Fibroblast of lung (primary cell): ENCODE results near the gene ISG20. TPM values are rescaled to one million over a fixed set of nuclear protein-coding genes. Genes with fewer than 3 reads are reported as not detected.

Source experiments
- DNase-seq, 2 donors: peaks; one replicate each; pipeline versions ENCODE4 v3.0.0 to v3.0.0-alpha.2; 2010; ENCODE audit warnings: low read depth in 2 of 2
- H2AFZ ChIP-seq: 2 replicates; pipeline ENCODE4 v1.5.1; 2012; ENCODE audit warnings: low read length, control low read depth, inconsistent platforms
- H3K27ac ChIP-seq: 2 replicates; pipeline ENCODE4 v1.5.1; 2011; ENCODE audit warnings: low read length, control low read depth; ENCODE audit not compliant: insufficient read depth
- H3K27me3 ChIP-seq: 2 replicates; pipeline ENCODE4 v1.5.1; 2011; ENCODE audit warnings: mild to moderate bottlenecking, low read length; ENCODE audit not compliant: control insufficient read depth, insufficient read depth
- H3K36me3 ChIP-seq: 2 replicates; pipeline ENCODE4 v1.5.1; 2011; ENCODE audit warnings: low read length; ENCODE audit not compliant: control insufficient read depth, insufficient read depth
- H3K4me1 ChIP-seq: 2 replicates; pipeline ENCODE4 v1.5.1; 2011; ENCODE audit warnings: low read length; ENCODE audit not compliant: control insufficient read depth, insufficient read depth; ENCODE audit errors: extremely low read depth
- H3K4me2 ChIP-seq: 2 replicates; pipeline ENCODE4 v1.5.1; 2011; ENCODE audit warnings: low read length, control low read depth; ENCODE audit not compliant: insufficient read depth; ENCODE audit errors: extremely low read depth
- H3K4me3 ChIP-seq, 4 experiments: fragments of 200-600 bp in 1 of 4; sonication (generic) in 1 of 4; replicated peaks in 1 of 4; 2 replicates each; pipeline ENCODE4 v1.5.1; 2011 to 2016; ENCODE audit warnings: low read length in 4 of 4, low read depth in 3 of 4, mild to moderate bottlenecking in 3 of 4, control low read depth in 2 of 4, inconsistent platforms in 1 of 4, mixed read lengths in 1 of 4; ENCODE audit not compliant: insufficient read depth in 1 of 4; ENCODE audit errors: control extremely low read depth in 1 of 4
- H3K79me2 ChIP-seq: 2 replicates; pipeline ENCODE4 v1.5.1; 2012; ENCODE audit warnings: mild to moderate bottlenecking, low read length, inconsistent platforms; ENCODE audit not compliant: control insufficient read depth, insufficient read depth
- H3K9ac ChIP-seq: 2 replicates; pipeline ENCODE4 v1.5.1; 2011; ENCODE audit warnings: mild to moderate bottlenecking, low read length, control low read depth; ENCODE audit not compliant: insufficient read depth
- H3K9me3 ChIP-seq: 2 replicates; pipeline ENCODE4 v1.5.1; 2012; ENCODE audit warnings: low read depth, low read length; ENCODE audit not compliant: control insufficient read depth, insufficient read depth
- H4K20me1 ChIP-seq: 2 replicates; pipeline ENCODE4 v1.5.1; 2011; ENCODE audit warnings: low read length; ENCODE audit not compliant: control insufficient read depth, insufficient read depth; ENCODE audit errors: extremely low read depth
- EZH2 ChIP-seq: IDR thresholded peaks from 2 replicates; pipeline ENCODE4 v1.5.1; 2012; ENCODE audit warnings: low read length, control low read depth, mild to moderate bottlenecking; ENCODE audit errors: missing control alignments
- polyA plus RNA-seq, 2 donors: library from polyadenylated mRNA; depleted of rRNA in 1 of 2; stranded (reverse) in 1 of 2; unstranded in 1 of 2; fragments of >200 nt; gene quantifications; 2 replicates each; pipeline ENCODE4 v1.2.1, GENCODE V29; 2011 to 2012; ENCODE audit warnings: missing spikeins in 1 of 2
- total RNA-seq: library from RNA; depleted of rRNA; stranded (reverse); fragments of >200 nt; gene quantifications from 2 replicates; pipeline ENCODE4 v1.2.1, GENCODE V29; 2014
- TF ChIP-seq, protein P1 (sequence below), 2 donors: IDR thresholded peaks in 1 of 2; conservative IDR thresholded peaks in 1 of 2; 1 replicate in 1 of 2; 2 replicates in 1 of 2; pipeline ENCODE4 v1.5.1; 2011 to 2012; ENCODE audit warnings: low read length in 2 of 2, control low read depth in 1 of 2, inconsistent platforms in 1 of 2, low read depth in 1 of 2, mild to moderate bottlenecking in 1 of 2

Gene ISG20
- total and polyA plus RNA-seq, 2 donors (not counting 1 experiment from before 2014, with no cell fraction given) = 2.2 to 3.0 TPM

DNA sequence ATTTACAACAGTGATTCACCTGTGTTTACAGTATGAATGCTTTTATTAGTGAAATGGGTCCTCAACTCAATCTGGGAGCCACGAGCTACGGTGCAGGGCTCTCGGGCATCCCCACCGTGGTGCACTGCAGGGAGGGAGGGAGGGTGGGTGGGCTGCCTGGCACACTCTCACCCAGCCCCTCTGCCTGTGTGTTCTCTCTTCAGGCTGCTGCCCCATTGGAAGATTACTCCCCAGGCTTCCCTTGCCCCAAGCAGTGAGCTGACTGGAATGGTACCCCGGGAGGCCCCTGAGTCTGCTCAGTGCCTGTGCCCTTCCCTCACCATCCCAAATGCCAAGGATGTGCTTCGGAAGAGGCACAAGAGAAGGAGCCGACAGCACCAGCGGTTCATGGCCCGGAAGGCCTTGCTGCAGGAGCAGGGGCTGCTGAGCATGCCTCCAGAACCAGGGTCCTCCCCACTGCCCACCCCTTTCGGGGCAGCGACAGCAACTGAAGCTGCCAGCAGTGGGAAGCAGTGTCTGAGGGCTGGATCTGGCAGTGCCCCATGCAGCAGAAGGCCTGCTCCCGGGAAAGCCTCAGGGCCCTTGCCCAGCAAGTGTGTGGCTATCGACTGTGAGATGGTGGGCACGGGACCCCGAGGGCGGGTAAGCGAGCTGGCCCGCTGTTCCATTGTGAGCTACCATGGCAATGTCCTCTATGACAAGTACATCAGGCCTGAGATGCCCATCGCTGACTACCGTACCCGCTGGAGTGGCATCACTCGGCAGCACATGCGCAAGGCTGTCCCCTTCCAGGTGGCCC, 12.7 kb upstream of the ISG20 start:
- peaks cover 2% of the 10 kb centered on the region for H4K20me1 ChIP-seq
- H3K9ac ChIP-seq = no peak overlapping the region
- H3K4me1 ChIP-seq = peaks cover 17% of the 10 kb centered on the region
- peaks cover 38% of the 10 kb centered on the region for H3K36me3 ChIP-seq
- TF ChIP-seq, protein P1, sequence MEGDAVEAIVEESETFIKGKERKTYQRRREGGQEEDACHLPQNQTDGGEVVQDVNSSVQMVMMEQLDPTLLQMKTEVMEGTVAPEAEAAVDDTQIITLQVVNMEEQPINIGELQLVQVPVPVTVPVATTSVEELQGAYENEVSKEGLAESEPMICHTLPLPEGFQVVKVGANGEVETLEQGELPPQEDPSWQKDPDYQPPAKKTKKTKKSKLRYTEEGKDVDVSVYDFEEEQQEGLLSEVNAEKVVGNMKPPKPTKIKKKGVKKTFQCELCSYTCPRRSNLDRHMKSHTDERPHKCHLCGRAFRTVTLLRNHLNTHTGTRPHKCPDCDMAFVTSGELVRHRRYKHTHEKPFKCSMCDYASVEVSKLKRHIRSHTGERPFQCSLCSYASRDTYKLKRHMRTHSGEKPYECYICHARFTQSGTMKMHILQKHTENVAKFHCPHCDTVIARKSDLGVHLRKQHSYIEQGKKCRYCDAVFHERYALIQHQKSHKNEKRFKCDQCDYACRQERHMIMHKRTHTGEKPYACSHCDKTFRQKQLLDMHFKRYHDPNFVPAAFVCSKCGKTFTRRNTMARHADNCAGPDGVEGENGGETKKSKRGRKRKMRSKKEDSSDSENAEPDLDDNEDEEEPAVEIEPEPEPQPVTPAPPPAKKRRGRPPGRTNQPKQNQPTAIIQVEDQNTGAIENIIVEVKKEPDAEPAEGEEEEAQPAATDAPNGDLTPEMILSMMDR (conservative IDR thresholded peaks at IDR 0.05 in 1 of 2, IDR thresholded peaks at IDR 0.05 in 1 of 2; ENCODE audit: low read depth in 1 of 2, low read length in 2 of 2) = no peak
- TF ChIP-seq EZH2 = no peak
- H3K4me3 ChIP-seq = no peak overlapping the region
- no peak overlapping the region for H2AFZ ChIP-seq
- no peak overlapping the region for H3K4me2 ChIP-seq
- H3K27me3 ChIP-seq = no peaks in the 10 kb centered on the region
- no peak for DNase-seq
- peaks cover 97% of the 10 kb centered on the region for H3K79me2 ChIP-seq
- H3K9me3 ChIP-seq = no peaks in the 10 kb centered on the region
- no peak overlapping the region for H3K27ac ChIP-seq

DNA sequence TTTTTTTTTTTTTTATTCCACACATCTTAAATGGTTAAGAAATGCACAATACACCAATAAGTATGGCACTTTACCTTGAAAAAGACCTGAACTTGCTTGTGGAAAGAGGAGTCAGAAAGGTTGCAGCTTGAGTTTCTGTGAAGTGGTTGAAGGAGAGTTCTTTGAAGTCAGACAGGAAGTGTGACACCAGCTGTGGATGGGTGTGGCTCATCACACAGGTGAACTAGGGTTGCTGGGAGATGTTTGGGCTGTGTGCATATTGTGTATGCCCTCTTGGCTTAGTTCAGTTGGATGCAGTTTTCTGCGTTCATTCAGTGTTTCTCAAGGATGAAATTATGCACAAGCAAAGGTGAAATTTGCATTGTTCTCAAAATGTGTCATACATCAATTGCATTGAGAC, 11.4 kb upstream of the ISG20 start:
- no peak overlapping the region for H3K4me2 ChIP-seq
- H3K9ac ChIP-seq = no peak overlapping the region
- no peak overlapping the region for H3K27ac ChIP-seq
- peaks cover 17% of the 10 kb centered on the region for H3K4me1 ChIP-seq
- no peaks in the 10 kb centered on the region for H3K9me3 ChIP-seq
- no peak for TF ChIP-seq EZH2
- TF ChIP-seq, protein P1 (conservative IDR thresholded peaks at IDR 0.05 in 1 of 2, IDR thresholded peaks at IDR 0.05 in 1 of 2; ENCODE audit: low read depth in 1 of 2, low read length in 2 of 2) = no peak
- peaks cover 42% of the 10 kb centered on the region for H3K36me3 ChIP-seq
- peaks cover 2% of the 10 kb centered on the region for H4K20me1 ChIP-seq
- H3K27me3 ChIP-seq = no peaks in the 10 kb centered on the region
- no peak overlapping the region for H2AFZ ChIP-seq
- DNase-seq = no peak
- H3K4me3 ChIP-seq = no peak overlapping the region
- H3K79me2 ChIP-seq = peaks cover 93% of the 10 kb centered on the region

DNA sequence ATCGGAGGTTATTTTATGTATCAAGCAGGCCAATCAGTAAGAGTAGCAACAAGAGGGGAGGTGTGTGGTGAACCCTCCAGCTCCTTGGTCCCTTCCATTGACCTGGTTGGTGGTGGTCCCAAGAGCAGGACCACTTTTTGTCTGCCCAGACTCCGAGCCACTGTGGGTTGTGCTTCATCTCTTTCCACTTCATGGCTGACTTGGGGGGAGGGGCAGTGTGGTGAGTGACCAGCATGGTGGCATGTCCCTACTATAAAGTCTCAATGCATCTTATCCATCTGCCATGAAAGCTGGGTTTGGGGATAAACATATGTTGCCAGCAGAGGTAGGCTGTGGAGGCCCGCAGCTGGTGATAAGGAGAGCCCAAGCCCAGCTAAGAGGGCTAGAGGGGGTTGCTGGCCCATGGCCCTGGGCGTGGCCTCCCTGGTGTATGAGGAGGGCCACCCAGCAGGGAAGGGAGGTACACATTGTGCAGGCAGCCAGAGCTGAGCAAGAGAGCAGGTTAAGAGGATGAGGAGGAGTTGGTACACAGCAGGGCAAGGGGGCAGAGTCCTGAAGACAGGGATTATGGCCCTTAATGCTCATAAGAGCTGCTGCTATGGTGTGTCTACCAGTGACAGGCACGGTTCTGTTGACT, 10.7 kb upstream of the ISG20 start:
- H3K36me3 ChIP-seq = peaks cover 42% of the 10 kb centered on the region

More for the DNA sequence above, 10.7 kb upstream of the ISG20 start:
- no peak overlapping the region for H3K9ac ChIP-seq
- peaks cover 86% of the 10 kb centered on the region for H3K79me2 ChIP-seq
- peaks cover 17% of the 10 kb centered on the region for H3K4me1 ChIP-seq
- peaks cover 2% of the 10 kb centered on the region for H4K20me1 ChIP-seq
- no peaks in the 10 kb centered on the region for H3K27me3 ChIP-seq
- TF ChIP-seq, protein P1 (conservative IDR thresholded peaks at IDR 0.05 in 1 of 2, IDR thresholded peaks at IDR 0.05 in 1 of 2; ENCODE audit: low read depth in 1 of 2, low read length in 2 of 2) = no peak
- no peak for TF ChIP-seq EZH2
- no peak for DNase-seq
- H2AFZ ChIP-seq = no peak overlapping the region
- no peaks in the 10 kb centered on the region for H3K9me3 ChIP-seq
- H3K4me2 ChIP-seq = no peak overlapping the region
- H3K4me3 ChIP-seq = no peak overlapping the region
- no peak overlapping the region for H3K27ac ChIP-seq
